ENCODE results near the gene RTEL1.

RTEL1 gene

DNA sequence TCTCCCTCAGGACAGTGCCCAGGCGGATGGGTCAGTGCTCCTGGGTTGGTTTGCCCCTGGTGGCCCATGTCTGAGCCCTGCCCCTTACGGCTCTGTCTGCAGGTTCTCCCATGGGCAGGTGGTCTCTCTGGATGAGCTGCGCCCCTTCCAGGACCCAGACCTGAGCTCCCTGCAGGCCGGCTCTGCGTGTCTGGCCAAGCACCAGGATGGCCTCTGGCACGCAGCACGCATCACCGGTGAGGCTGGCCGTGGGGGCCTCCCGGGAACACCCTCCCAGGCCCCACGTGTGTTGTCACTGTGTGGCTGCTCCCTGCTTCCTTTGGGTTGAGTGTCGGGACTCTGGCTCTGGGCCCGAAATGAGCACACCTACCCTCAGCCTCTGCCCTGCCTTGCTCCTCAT, 75.0 kb downstream of the RTEL1 start:
- Histone ChIP-seq H3K4me3 (no peak overlapping the region), H3K27ac (no peak overlapping the region), H3K36me3 (ENCODE audit: insufficient read depth, low read length) (no peaks in the 10 kb centered on the region; the same call in 1 of the 2 replicates), H3K9me3 (ENCODE audit: low read depth, low read length) (no peaks in the 10 kb centered on the region), H3K9ac (ENCODE audit: insufficient read length) (no peak overlapping the region)
- TF ChIP-seq EZH2 (IDR thresholded peaks at IDR 0.05) = no peak
- no peak for TF ChIP-seq POLR2AphosphoS5 (IDR thresholded peaks at IDR 0.05; ENCODE audit: borderline replicate concordance, low read depth, low read length)
- TF ChIP-seq FOXP2 (optimal IDR thresholded peaks at IDR 0.05; ENCODE audit: control extremely low read depth, extremely low read length, insufficient read depth) = no peak
- no peak for DNase-seq (ENCODE audit: low read depth, low spot score)

DNA sequence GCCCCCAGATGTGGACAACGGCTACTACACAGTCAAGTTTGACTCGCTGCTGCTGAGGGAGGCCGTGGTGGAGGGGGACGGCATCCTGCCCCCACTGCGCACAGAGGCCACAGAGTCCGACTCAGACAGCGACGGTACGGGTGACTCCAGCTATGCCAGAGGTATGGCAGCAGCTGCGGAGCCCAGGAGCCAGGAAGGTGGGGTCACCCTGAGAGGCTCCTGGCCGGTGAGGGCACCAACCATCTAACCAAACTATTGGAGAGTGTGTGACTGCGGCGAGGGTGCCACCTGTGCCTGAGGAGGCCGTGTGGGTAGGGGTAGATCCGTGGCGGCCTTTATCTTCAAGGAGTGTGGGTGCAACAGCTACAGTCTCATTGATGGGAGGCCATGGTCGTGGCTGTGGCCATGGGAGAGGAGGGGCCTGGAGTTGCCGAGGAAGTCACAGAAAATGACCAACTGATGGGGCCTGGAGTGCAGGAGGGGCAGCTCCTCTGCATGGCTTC, 75.5 kb downstream of the RTEL1 start:
- Histone ChIP-seq H3K9me3 (ENCODE audit: low read depth, low read length) (no peaks in the 10 kb centered on the region), H3K27ac (no peak overlapping the region), H3K36me3 (ENCODE audit: insufficient read depth, low read length) (no peaks in the 10 kb centered on the region; the same call in 1 of the 2 replicates), H3K9ac (ENCODE audit: insufficient read length) (no peak overlapping the region), H3K4me3 (no peak overlapping the region)
- no peak for DNase-seq (ENCODE audit: low read depth, low spot score)
- TF ChIP-seq POLR2AphosphoS5 (IDR thresholded peaks at IDR 0.05; ENCODE audit: borderline replicate concordance, low read depth, low read length) (no peak), EZH2 (IDR thresholded peaks at IDR 0.05) (no peak), FOXP2 (optimal IDR thresholded peaks at IDR 0.05; ENCODE audit: control extremely low read depth, extremely low read length, insufficient read depth) (no peak)

DNA sequence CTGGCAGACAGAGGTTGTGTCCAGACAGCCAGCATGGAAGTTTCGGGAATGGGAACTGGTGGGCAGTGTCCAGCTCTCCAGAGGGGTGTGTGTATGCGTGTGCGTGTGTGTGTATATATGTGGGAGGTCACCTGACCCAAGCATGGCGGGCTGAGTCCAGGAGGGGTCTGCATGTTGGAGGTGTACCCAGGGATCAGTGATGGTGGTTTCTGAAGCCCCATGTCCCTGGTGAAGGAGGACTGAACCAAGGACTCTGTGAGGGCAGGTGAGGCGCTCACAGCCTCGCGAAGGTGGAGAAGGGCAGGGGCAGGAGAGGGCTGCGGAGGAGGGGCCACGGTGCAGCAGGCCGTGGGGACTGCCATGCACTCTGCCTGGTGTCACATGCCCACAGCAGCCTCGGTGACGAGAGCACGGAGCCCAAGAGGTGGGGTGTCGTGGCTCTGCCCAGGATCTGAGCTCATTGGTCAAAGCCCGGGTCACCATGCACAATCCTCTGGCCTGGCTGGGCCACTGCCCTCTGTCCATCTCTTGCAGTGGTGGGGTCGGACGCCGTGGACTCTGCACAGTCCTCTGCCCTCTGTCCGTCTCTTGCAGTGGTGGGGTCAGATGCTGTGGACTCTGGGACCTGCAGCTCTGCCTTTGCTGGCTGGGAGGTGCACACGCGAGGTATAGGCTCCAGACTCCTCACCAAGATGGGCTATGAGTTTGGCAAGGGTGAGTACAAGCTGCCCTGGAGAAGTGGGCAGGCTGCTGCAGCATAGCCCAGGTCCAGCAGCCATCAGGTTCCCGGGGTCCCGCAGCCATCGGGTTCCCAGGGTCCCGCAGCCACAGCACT, 76.2 kb downstream of the RTEL1 start:
- no peak for TF ChIP-seq EZH2 (IDR thresholded peaks at IDR 0.05)
- no peak for TF ChIP-seq POLR2AphosphoS5 (IDR thresholded peaks at IDR 0.05; ENCODE audit: borderline replicate concordance, low read depth, low read length)
- no peak for TF ChIP-seq FOXP2 (optimal IDR thresholded peaks at IDR 0.05; ENCODE audit: control extremely low read depth, extremely low read length, insufficient read depth)
- H3K4me3 ChIP-seq = no peak overlapping the region
- no peak overlapping the region for H3K27ac ChIP-seq
- no peak overlapping the region for H3K9ac ChIP-seq (ENCODE audit: insufficient read length)
- DNase-seq (ENCODE audit: low read depth, low spot score) = no peak
- no peaks in the 10 kb centered on the region; the same call in 1 of the 2 replicates for H3K36me3 ChIP-seq (ENCODE audit: insufficient read depth, low read length)
- H3K9me3 ChIP-seq (ENCODE audit: low read depth, low read length) = no peaks in the 10 kb centered on the region

DNA sequence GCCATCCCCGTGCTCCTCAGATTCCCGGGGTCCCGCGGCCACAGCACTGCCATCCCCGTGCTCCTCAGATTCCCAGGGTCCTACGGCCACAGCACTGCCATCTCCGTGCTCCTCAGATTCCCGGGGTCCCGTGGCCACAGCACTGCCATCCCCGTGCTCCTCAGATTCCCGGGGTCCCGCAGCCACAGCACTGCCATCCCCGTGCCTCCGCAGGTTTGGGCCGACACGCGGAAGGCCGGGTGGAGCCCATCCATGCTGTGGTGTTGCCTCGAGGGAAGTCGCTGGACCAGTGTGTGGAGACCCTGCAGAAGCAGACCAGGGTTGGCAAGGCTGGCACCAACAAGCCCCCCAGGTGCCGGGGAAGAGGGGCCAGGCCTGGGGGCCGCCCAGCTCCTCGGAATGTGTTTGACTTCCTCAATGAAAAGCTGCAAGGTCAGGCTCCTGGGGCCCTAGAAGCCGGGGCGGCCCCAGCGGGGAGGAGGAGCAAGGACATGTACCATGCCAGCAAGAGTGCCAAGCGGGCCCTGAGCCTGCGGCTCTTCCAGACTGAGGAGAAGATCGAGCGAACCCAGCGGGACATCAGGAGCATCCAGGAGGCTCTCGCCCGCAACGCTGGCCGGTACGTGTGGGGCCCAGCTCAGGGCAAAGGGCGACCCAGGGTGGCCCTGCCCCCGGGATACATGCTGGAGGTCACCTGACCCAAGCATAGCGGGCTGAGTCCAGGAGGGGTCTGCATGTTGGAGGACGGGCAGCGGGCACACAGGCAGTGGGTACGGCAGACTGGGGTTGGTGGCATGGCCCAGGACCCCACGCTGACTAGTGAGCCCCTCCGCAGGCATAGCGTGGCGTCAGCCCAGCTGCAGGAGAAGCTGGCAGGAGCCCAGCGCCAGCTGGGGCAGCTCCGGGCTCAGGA, 77.1 kb downstream of the RTEL1 start:
- Histone ChIP-seq H3K36me3 (ENCODE audit: insufficient read depth, low read length) (no peaks in the 10 kb centered on the region; the same call in 1 of the 2 replicates), H3K9ac (ENCODE audit: insufficient read length) (no peak overlapping the region), H3K4me3 (no peak overlapping the region), H3K9me3 (ENCODE audit: low read depth, low read length) (no peaks in the 10 kb centered on the region), H3K27ac (no peak overlapping the region)
- DNase-seq (ENCODE audit: low read depth, low spot score) = no peak
- no peak for TF ChIP-seq FOXP2 (optimal IDR thresholded peaks at IDR 0.05; ENCODE audit: control extremely low read depth, extremely low read length, insufficient read depth)
- no peak for TF ChIP-seq EZH2 (IDR thresholded peaks at IDR 0.05)
- TF ChIP-seq POLR2AphosphoS5 (IDR thresholded peaks at IDR 0.05; ENCODE audit: borderline replicate concordance, low read depth, low read length) = no peak

DNA sequence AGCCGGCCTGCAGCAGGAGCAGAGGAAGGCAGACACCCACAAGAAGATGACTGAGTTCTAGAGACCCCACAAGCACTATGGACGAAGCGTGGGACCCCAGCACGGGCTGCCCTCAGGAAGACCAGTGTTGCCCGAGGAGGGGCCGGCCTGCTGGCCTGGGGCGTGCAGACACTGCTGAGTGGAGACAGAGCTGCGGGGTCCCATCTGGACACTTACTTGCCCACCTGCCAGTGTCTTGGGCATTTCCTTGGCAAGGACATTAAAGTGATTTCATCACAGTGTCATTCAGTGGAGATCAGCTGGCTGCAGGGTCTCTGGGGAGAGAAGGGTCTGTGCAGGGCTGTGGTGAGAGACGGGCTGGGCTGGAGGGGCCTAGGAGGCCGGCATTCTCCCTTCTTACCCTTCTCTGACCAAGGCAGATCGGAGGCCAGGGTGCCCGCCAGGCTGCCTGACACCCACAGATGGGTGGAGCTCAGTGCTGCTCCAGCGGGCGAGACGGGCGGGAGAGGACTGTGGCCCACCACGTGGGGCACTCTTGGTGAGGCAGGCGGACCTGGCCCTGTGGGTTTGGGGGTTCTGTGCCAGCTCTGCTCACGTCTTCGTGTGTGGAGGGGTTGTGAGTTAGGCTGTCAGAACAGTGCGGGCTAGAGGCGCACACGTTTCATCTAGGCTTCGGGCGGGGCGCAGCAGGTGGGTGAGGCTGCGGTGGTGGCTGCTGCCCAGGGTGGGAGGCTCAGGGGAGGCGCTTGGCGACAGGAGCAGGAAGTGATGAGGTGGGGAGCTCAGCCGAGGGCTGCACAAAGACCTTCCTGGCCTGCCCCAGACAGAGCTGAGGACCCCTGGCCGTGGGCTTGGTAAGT, 78.0 kb downstream of the RTEL1 start, which contains the start of gene LIME1:
LIME1 (plus strand) TSS at position 806 of the 860 bp plus-strand sequence. CDS start 886 bp downstream, outside the sequence.
- no peak within 1 kb of the TSS for H3K9ac ChIP-seq (ENCODE audit: insufficient read length)
- no peak within 1 kb of the TSS for H3K27ac ChIP-seq
- no peak for DNase-seq (ENCODE audit: low read depth, low spot score)
- no peaks in the 10 kb centered on the region for H3K9me3 ChIP-seq (ENCODE audit: low read depth, low read length)
- H3K4me3 ChIP-seq = no peak within 1 kb of the TSS
- no peak for TF ChIP-seq FOXP2 (optimal IDR thresholded peaks at IDR 0.05; ENCODE audit: control extremely low read depth, extremely low read length, insufficient read depth)
- TF ChIP-seq POLR2AphosphoS5 (IDR thresholded peaks at IDR 0.05; ENCODE audit: borderline replicate concordance, low read depth, low read length) = no peak
- TF ChIP-seq EZH2 (IDR thresholded peaks at IDR 0.05) = no peak
- H3K36me3 ChIP-seq (ENCODE audit: insufficient read depth, low read length) = no peaks in the 10 kb centered on the region

DNA sequence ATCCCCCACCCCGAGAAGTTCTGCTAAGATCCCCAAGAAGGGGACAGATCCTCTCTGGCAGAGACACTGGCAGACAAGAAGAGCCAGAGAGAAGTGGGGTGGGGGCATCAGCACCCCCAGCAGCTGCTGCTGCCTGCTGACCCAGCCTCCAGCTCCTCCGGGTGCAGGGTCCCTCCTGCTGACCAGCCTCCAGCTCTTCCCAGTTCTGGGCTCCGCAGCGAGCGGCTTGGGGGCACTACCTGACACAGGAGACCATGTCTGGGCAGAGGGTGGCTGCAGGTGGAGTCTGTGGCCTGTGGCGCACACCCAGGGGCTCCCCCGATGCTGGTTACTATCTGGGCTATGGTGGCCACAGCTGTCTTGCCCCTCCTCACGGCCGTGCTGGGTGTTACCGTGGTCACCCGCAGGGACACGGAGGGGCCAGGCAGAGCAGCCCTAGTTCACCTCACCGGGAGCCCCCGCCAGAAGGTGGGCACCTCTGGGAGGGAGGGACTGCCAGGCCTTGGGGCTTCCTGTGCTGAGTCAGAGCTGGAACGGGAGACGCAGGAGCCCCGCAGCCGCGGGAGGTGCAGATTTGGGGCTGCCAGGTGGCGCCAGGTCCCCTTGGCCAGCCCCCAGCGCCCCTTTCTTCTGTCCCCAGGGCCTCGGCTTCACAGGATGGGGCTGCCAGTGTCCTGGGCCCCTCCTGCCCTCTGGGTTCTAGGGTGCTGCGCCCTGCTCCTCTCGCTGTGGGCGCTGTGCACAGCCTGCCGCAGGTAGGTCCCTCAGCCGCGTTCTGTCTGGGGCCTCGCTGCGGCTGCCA, 79.0 kb downstream of the RTEL1 start:
- Histone ChIP-seq H3K27ac (no peak overlapping the region), H3K4me3 (no peak overlapping the region), H3K36me3 (ENCODE audit: insufficient read depth, low read length) (peaks cover 3% of the 10 kb centered on the region; the same call in 1 of the 2 replicates), H3K9me3 (ENCODE audit: low read depth, low read length) (no peaks in the 10 kb centered on the region), H3K9ac (ENCODE audit: insufficient read length) (no peak overlapping the region)
- DNase-seq (ENCODE audit: low read depth, low spot score) = no peak
- no peak for TF ChIP-seq POLR2AphosphoS5 (IDR thresholded peaks at IDR 0.05; ENCODE audit: borderline replicate concordance, low read depth, low read length)
- TF ChIP-seq FOXP2 (optimal IDR thresholded peaks at IDR 0.05; ENCODE audit: control extremely low read depth, extremely low read length, insufficient read depth) = no peak
- no peak for TF ChIP-seq EZH2 (IDR thresholded peaks at IDR 0.05)

DNA sequence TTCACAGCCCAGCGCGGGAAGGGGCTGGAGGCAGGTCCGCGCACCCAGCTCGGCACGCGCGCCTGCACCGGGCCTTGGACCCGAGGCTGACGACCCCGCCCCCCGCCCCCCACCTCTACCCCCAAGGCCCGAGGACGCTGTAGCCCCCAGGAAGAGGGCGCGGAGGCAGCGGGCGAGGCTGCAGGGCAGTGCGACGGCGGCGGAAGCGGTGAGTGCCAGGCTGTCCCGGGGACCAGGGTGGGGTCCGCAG, 79.5 kb downstream of the RTEL1 start:
- peaks cover 3% of the 10 kb centered on the region; the same call in 1 of the 2 replicates for H3K36me3 ChIP-seq (ENCODE audit: insufficient read depth, low read length)

More for the DNA sequence above, 79.5 kb downstream of the RTEL1 start:
- Histone ChIP-seq H3K4me3 (no peak overlapping the region), H3K9me3 (ENCODE audit: low read depth, low read length) (no peaks in the 10 kb centered on the region), H3K27ac (no peak overlapping the region), H3K9ac (ENCODE audit: insufficient read length) (no peak overlapping the region)
- no peak for TF ChIP-seq EZH2 (IDR thresholded peaks at IDR 0.05)
- no peak for TF ChIP-seq POLR2AphosphoS5 (IDR thresholded peaks at IDR 0.05; ENCODE audit: borderline replicate concordance, low read depth, low read length)
- no peak for TF ChIP-seq FOXP2 (optimal IDR thresholded peaks at IDR 0.05; ENCODE audit: control extremely low read depth, extremely low read length, insufficient read depth)
- DNase-seq (ENCODE audit: low read depth, low spot score) = no peak
